Karpas-422 (cell line): Measurements from ENCODE around the gene MED13L. TPM values are rescaled to one million over a fixed set of nuclear protein-coding genes. Genes with fewer than 3 reads are reported as not detected.

ENCODE experiments used
- DNase-seq: peaks from one replicate; pipeline ENCODE4 v3.0.0-alpha.2; 2015
- H2AFZ ChIP-seq: fragments of 200-600 bp; sonication (generic); 2 replicates; pipeline ENCODE4 v1.6.1; 2014; ENCODE audit warnings: antibody characterized with exemption, low read length, mixed read lengths
- H3K27ac ChIP-seq: fragments of 200-600 bp; sonication (generic); 2 replicates; pipeline ENCODE4 v1.5.1; 2014; ENCODE audit warnings: mild to moderate bottlenecking, low read length, moderate library complexity
- H3K27me3 ChIP-seq: fragments of 200-600 bp; sonication (generic); 2 replicates; pipeline ENCODE4 v1.6.1; 2014; ENCODE audit warnings: low read length, mixed read lengths
- H3K36me3 ChIP-seq: fragments of 200-600 bp; sonication (generic); 2 replicates; pipeline ENCODE4 v1.6.1; 2014; ENCODE audit warnings: low read length, mixed read lengths; ENCODE audit not compliant: insufficient read depth
- H3K4me1 ChIP-seq: fragments of 200-600 bp; sonication (generic); 2 replicates; pipeline ENCODE4 v1.6.1; 2014; ENCODE audit warnings: mild to moderate bottlenecking, low read length, mixed read lengths
- H3K4me2 ChIP-seq: fragments of 200-600 bp; sonication (generic); 2 replicates; pipeline ENCODE4 v1.6.1; 2014; ENCODE audit warnings: low read length, low read depth, mild to moderate bottlenecking; ENCODE audit not compliant: poor library complexity, severe bottlenecking
- H3K4me3 ChIP-seq: fragments of 200-600 bp; sonication (generic); 2 replicates; pipeline ENCODE4 v1.5.1; 2014; ENCODE audit warnings: mild to moderate bottlenecking, antibody characterized with exemption, low read length, mixed read lengths
- H3K79me2 ChIP-seq: fragments of 200-600 bp; sonication (generic); 2 replicates; pipeline ENCODE4 v1.6.1; 2014; ENCODE audit warnings: mild to moderate bottlenecking, low read length, mixed read lengths
- H3K9ac ChIP-seq: fragments of 200-600 bp; sonication (generic); 2 replicates; pipeline ENCODE4 v1.6.0; 2014; ENCODE audit warnings: low read length
- H3K9me2 ChIP-seq: fragments of 200-600 bp; sonication (generic), shearing (Covaris generic); replicated peaks from 2 replicates; pipeline ENCODE4 v1.6.0; 2014; ENCODE audit warnings: mild to moderate bottlenecking, low read length, moderate library complexity; ENCODE audit not compliant: insufficient read depth
- H3K9me3 ChIP-seq: fragments of 300-700, 200-600 bp; sonication (generic); 2 replicates; pipeline ENCODE4 v1.6.1; 2014; ENCODE audit warnings: low read length, mixed read lengths
- H4K20me1 ChIP-seq: fragments of 200-600 bp; sonication (generic); 2 replicates; pipeline ENCODE4 v1.6.1; 2014; ENCODE audit warnings: mild to moderate bottlenecking, antibody characterized with exemption, low read length, low read depth; ENCODE audit not compliant: insufficient read depth
- total RNA-seq: library from RNA; depleted of rRNA; stranded (reverse); fragments of >200 nt; shearing (Covaris generic); gene quantifications from 2 replicates; pipeline ENCODE4 v1.2.3, GENCODE V29; 2014; ENCODE audit warnings: low replicate concordance

Gene MED13L
- total RNA-seq, 1 experiment from 2014 or later, result 37.5 TPM

DNA sequence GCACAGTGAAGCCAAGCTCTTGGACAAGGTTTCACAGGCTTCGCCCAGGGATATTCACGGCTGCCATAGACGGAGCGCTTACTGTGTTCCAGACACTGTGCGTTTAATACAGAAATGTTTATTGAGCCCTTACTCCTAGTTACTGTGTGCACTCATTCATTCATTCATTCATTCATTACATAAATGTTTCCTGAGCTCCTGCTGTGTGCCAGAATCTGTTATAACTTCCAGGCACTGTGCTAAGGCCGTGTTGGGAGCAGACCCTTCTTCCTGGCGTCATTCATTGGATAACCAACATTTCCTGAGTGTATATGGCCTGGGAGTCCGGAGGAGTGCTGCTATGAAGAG, 760 bp upstream of the MED13L start:
- Histone ChIP-seq H3K4me1 (peaks cover 15% of the 10 kb centered on the region), H3K9me3 (no peaks in the 10 kb centered on the region), H3K27ac (no peak overlapping the region), H3K9me2 (no peaks in the 10 kb centered on the region), H3K4me3 (0 out of 2 replicates have a peak overlapping the region, but pooled peaks have one; percentile 44), H3K27me3 (no peaks in the 10 kb centered on the region; the same call in 1 of the 2 replicates), H2AFZ (no peak overlapping the region), H3K36me3 (no peaks in the 10 kb centered on the region), H3K4me2 (peak overlapping the region; percentile 32), H3K9ac (no peak overlapping the region), H3K79me2 (peaks cover 4% of the 10 kb centered on the region; the same call in 1 of the 2 replicates), H4K20me1 (peaks cover 33% of the 10 kb centered on the region)
- no peak for DNase-seq

GRCh38 chr12:116276652-116277466, 634 bp downstream of the MED13L start:
- Histone ChIP-seq H3K9me2 (no peaks in the 10 kb centered on the region), H3K79me2 (peaks cover 4% of the 10 kb centered on the region; the same call in 1 of the 2 replicates), H3K27me3 (no peaks in the 10 kb centered on the region), H3K9me3 (no peaks in the 10 kb centered on the region), H4K20me1 (peaks cover 42% of the 10 kb centered on the region), H3K4me3 (peak overlapping the region; percentile 85), H2AFZ (no peak overlapping the region), H3K36me3 (no peaks in the 10 kb centered on the region), H3K9ac (peak overlapping the region; percentile 74), H3K4me2 (peak overlapping the region; percentile 97), H3K4me1 (peaks cover 15% of the 10 kb centered on the region), H3K27ac (no peak overlapping the region)
- DNase-seq, result peak; percentile 79

GRCh38 chr12:116274551-116275375, 2.7 kb downstream of the MED13L start:
- no peak overlapping the region for H3K4me3 ChIP-seq
- H4K20me1 ChIP-seq, result peaks cover 49% of the 10 kb centered on the region
- no peak overlapping the region for H2AFZ ChIP-seq
- no peaks in the 10 kb centered on the region for H3K9me3 ChIP-seq
- peaks cover 15% of the 10 kb centered on the region for H3K4me1 ChIP-seq
- no peak overlapping the region for H3K4me2 ChIP-seq
- no peaks in the 10 kb centered on the region for H3K9me2 ChIP-seq
- H3K27ac ChIP-seq, result no peak overlapping the region
- DNase-seq, result no peak
- peaks cover 4% of the 10 kb centered on the region; the same call in 1 of the 2 replicates for H3K79me2 ChIP-seq
- no peaks in the 10 kb centered on the region for H3K27me3 ChIP-seq
- H3K36me3 ChIP-seq, result no peaks in the 10 kb centered on the region
- no peak overlapping the region for H3K9ac ChIP-seq

DNA sequence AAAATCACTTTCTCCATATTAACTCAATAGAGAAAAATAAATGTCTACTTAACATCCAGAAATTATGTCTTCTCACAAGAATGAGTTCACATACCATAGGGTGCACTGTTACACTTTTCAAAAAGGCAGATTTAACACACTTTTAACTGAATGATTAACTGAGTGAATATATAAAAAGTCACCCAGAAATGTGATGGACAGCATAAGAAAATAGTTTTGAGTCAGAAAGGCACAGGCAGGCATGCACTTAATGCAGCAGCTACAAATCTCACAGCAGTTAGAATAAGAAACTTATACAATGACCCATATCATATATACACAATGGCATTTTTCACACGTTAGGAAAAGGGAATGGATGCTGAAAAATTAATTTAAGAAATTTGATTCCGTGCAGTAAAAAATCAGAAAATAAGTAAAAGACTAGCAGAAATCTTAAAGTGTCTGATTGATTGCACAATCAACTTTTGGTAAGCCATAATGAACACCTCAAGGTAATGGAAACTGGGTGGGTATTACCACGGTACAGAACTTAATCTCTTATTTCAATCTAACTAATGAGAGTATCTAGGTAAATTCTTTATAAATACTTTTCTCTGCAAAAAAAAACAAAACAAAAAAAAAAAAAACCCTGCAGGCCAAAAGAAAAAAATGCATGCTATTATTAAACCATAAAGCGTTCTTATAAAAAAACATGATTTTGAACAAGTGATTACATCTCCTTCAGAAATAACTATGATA, 3.5 kb downstream of the MED13L start:
- H2AFZ ChIP-seq, result no peak overlapping the region
- peaks cover 15% of the 10 kb centered on the region for H3K4me1 ChIP-seq
- no peaks in the 10 kb centered on the region for H3K9me2 ChIP-seq
- no peak for DNase-seq
- H4K20me1 ChIP-seq, result peaks cover 54% of the 10 kb centered on the region
- no peaks in the 10 kb centered on the region for H3K27me3 ChIP-seq
- H3K9me3 ChIP-seq, result no peaks in the 10 kb centered on the region
- H3K27ac ChIP-seq, result no peak overlapping the region
- H3K79me2 ChIP-seq, result peaks cover 4% of the 10 kb centered on the region
- no peak overlapping the region for H3K9ac ChIP-seq
- H3K4me2 ChIP-seq, result no peak overlapping the region
- H3K4me3 ChIP-seq, result no peak overlapping the region
- no peaks in the 10 kb centered on the region for H3K36me3 ChIP-seq

DNA sequence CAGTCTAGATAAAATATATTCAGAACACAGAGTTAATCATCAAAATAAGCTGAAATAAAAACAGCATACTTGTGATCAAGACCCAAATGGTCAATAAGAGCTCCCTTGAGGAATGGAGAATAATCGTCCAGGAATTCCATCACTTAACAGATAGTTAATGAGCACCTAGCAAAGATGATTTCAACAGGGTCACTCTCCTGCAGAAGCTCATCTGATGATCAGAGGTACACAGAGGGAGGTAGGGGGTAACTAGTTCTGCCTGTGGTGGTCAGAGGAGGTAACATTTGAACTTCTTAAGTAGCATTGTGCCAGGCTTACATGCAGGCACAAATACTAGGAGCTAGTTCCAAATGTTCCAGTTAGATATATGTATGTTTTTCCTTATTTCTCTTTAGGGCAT, 9.5 kb downstream of the MED13L start:
- no peak overlapping the region for H3K4me3 ChIP-seq
- H4K20me1 ChIP-seq, result peaks cover 74% of the 10 kb centered on the region
- H3K4me2 ChIP-seq, result no peak overlapping the region
- no peaks in the 10 kb centered on the region for H3K9me3 ChIP-seq
- H3K9me2 ChIP-seq, result no peaks in the 10 kb centered on the region
- no peak overlapping the region for H2AFZ ChIP-seq
- H3K36me3 ChIP-seq, result no peaks in the 10 kb centered on the region
- H3K27me3 ChIP-seq, result no peaks in the 10 kb centered on the region
- peaks cover 3% of the 10 kb centered on the region; the same call in 1 of the 2 replicates for H3K79me2 ChIP-seq
- no peaks in the 10 kb centered on the region for H3K4me1 ChIP-seq
- no peak overlapping the region for H3K27ac ChIP-seq
- H3K9ac ChIP-seq, result no peak overlapping the region
- DNase-seq, result no peak

DNA sequence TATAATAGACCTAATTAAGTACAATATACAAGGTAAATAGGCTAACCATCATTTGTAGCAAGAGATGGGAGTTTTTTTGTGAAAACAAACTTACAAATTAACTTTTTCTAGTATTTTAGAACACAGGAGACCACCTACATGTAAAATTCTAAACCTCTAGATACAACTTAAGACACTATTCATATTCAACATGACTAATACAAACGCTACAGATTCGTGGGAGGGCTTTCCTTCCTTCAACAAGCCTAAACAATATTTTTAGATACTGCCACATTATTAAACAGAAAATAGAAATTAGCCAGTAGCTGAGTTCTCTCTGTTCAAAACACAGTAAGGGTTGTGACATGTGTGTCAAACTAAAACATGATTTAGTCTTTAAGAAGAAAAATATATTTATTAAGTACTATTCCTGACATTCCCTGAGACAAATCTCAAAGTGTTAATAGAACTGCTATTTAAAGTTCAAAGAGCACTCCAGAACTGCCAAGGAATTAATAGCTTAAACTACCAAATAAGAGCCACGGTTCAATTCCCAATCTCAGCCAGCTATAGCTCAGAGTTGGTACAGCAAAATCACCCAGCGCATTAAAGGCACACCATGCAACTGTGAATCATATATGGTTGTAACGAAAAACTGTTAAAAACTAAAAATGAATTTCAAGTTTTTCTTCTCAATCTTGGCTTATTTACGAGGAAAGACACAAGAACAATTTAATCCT, 10.7 kb downstream of the MED13L start:
- no peaks in the 10 kb centered on the region for H3K36me3 ChIP-seq
- peaks cover under 1% of the 10 kb centered on the region for H3K4me1 ChIP-seq
- DNase-seq, result no peak
- peaks cover 6% of the 10 kb centered on the region; the same call in 1 of the 2 replicates for H3K79me2 ChIP-seq
- H3K27me3 ChIP-seq, result no peaks in the 10 kb centered on the region
- no peak overlapping the region for H3K4me3 ChIP-seq
- no peaks in the 10 kb centered on the region for H3K9me2 ChIP-seq
- no peak overlapping the region for H3K27ac ChIP-seq
- H3K9ac ChIP-seq, result no peak overlapping the region
- no peak overlapping the region for H2AFZ ChIP-seq
- H3K4me2 ChIP-seq, result no peak overlapping the region
- H4K20me1 ChIP-seq, result peaks cover 75% of the 10 kb centered on the region
- H3K9me3 ChIP-seq, result no peaks in the 10 kb centered on the region

GRCh38 chr12:116266168-116266601, 11.3 kb downstream of the MED13L start:
- Histone ChIP-seq H3K4me1 (peaks cover 4% of the 10 kb centered on the region), H4K20me1 (peaks cover 81% of the 10 kb centered on the region), H3K36me3 (no peaks in the 10 kb centered on the region), H3K4me2 (no peak overlapping the region), H3K79me2 (peaks cover 6% of the 10 kb centered on the region; the same call in 1 of the 2 replicates), H3K4me3 (no peak overlapping the region), H3K9me2 (no peaks in the 10 kb centered on the region), H3K9me3 (no peaks in the 10 kb centered on the region), H2AFZ (no peak overlapping the region), H3K9ac (no peak overlapping the region), H3K27me3 (no peaks in the 10 kb centered on the region), H3K27ac (no peak overlapping the region)
- no peak for DNase-seq
